Mucosa of descending colon (tissue), 3 donors: Measurements from ENCODE around the gene PHC2. TPM values are rescaled to one million over a fixed set of nuclear protein-coding genes. Genes with fewer than 3 reads are reported as not detected.

Experiments used
- ATAC-seq: fragments of 200-7000 bp; cut with Tn5 transposase; one replicate; pipeline ENCODE4 v1.9.1; 2020; ENCODE audit warnings: mild to moderate bottlenecking, moderate library complexity
- DNase-seq, 3 donors: peaks; one replicate each; pipeline ENCODE4 v3.0.0-alpha.2; 2020
- H3K36me3 ChIP-seq: fragments of 200-600 bp; one replicate; pipeline ENCODE4 v1.8.0; 2021; ENCODE audit warnings: low read depth, mild to moderate bottlenecking
- H3K4me1 ChIP-seq: fragments of 200-600 bp; one replicate; pipeline ENCODE4 v1.8.0; 2021; ENCODE audit warnings: low read depth, mild to moderate bottlenecking
- H3K4me3 ChIP-seq: fragments of 200-600 bp; one replicate; pipeline ENCODE4 v1.8.0; 2021; ENCODE audit warnings: mild to moderate bottlenecking
- H3K9me3 ChIP-seq: fragments of 200-600 bp; one replicate; pipeline ENCODE4 v1.8.0; 2021; ENCODE audit warnings: mild to moderate bottlenecking
- CTCF ChIP-seq: fragments of 200-600 bp; IDR thresholded peaks from one replicate; pipeline ENCODE4 v1.8.0; 2022; ENCODE audit warnings: antibody characterized with exemption, mild to moderate bottlenecking
- intact Hi-C, 2 donors: fragments of 100-400 bp; cut with DNase I in 1 of 2; cut with micrococcal nuclease in 1 of 2; formaldehyde crosslinking; loops; one replicate each; pipeline versions ENCODE4 v1.11.0 to v1.11.1; 2022; cut with DNase I, micrococcal nuclease
- total RNA-seq, 3 donors: library from RNA; stranded (reverse); fragmentation: NEBNext Ultra II Directional in 2 of 3; extraction: Animal tissue kit (Norgen Biotek cat#: 25700) in 2 of 3; gene quantifications; one replicate each; pipeline versions ENCODE4 v1.2.1 to v1.2.4, GENCODE V29; 2021 to 2023
- donor health status: DM: no; HTN: no; CAD: no; lungs with moderate emphysema.
- donor health status: DM: no; HTN: no; CAD: no.
- donor health status: DM: no; HTN: yes; CAD: no.

The PHC2 gene
- total RNA-seq, 3 donors from 2014 or later: 49.5 to 99.0 (median 60.5) TPM

- ATAC-seq (no peak), DNase-seq (no peak)
- H3K4me1 ChIP-seq: no peaks in the 10 kb centered on the region
- no peak overlapping the region for H3K4me3 ChIP-seq
- intact Hi-C loops: loop anchor here in 1 of 2 donors (5.0 kb wide), 1 partner anchor 174 kb away; no protein-coding TSS in a partner anchor
- no peaks in the 10 kb centered on the region for H3K9me3 ChIP-seq
- no peak for TF ChIP-seq CTCF
- no peaks in the 10 kb centered on the region for H3K36me3 ChIP-seq
Measured at GRCh38 chr1:33471416-33471815, 40.5 kb upstream of the PHC2 start.

- H3K4me3 ChIP-seq: no peak overlapping the region
- H3K9me3 ChIP-seq: no peaks in the 10 kb centered on the region
- no peaks in the 10 kb centered on the region for H3K36me3 ChIP-seq
- intact Hi-C loops: loop anchor here in 1 of 2 donors (5.0 kb wide), 1 partner anchor 173 kb away; no protein-coding TSS in a partner anchor
- peak in 2 of 3 donors; percentile 76 to 84 for DNase-seq
- peak; percentile 68 for ATAC-seq
- TF ChIP-seq CTCF: peak; percentile 45
- no peaks in the 10 kb centered on the region for H3K4me1 ChIP-seq
Measured at GRCh38 chr1:33470495-33471012, 39.7 kb upstream of the PHC2 start.

GRCh38 chr1:33469691-33470090, 38.8 kb upstream of the PHC2 start:
- ATAC-seq (no peak), DNase-seq (no peak)
- no peaks in the 10 kb centered on the region for H3K9me3 ChIP-seq
- no peak for TF ChIP-seq CTCF
- no peaks in the 10 kb centered on the region for H3K36me3 ChIP-seq
- H3K4me3 ChIP-seq: no peak overlapping the region
- intact Hi-C loops: loop anchor here in 1 of 2 donors (5.0 to 10.0 kb wide), 2 partner anchors 95 to 172 kb away; no protein-coding TSS in a partner anchor
- no peaks in the 10 kb centered on the region for H3K4me1 ChIP-seq

GRCh38 chr1:33468967-33469366, 38.1 kb upstream of the PHC2 start:
- H3K9me3 ChIP-seq: no peaks in the 10 kb centered on the region
- H3K4me3 ChIP-seq: no peak overlapping the region
- ATAC-seq (no peak), DNase-seq (no peak)
- TF ChIP-seq CTCF: no peak
- H3K36me3 ChIP-seq: no peaks in the 10 kb centered on the region
- no peaks in the 10 kb centered on the region for H3K4me1 ChIP-seq
- intact Hi-C loops: loop anchor here in 1 of 2 donors (10.0 kb wide), 1 partner anchor 94 kb away; no protein-coding TSS in a partner anchor

GRCh38 chr1:33468531-33468930, 37.6 kb upstream of the PHC2 start:
- DNase-seq (no peak), ATAC-seq (no peak)
- no peaks in the 10 kb centered on the region for H3K36me3 ChIP-seq
- H3K4me3 ChIP-seq: no peak overlapping the region
- TF ChIP-seq CTCF: no peak
- no peaks in the 10 kb centered on the region for H3K9me3 ChIP-seq
- H3K4me1 ChIP-seq: no peaks in the 10 kb centered on the region
- intact Hi-C loops: loop anchor here in 1 of 2 donors (10.0 kb wide), 1 partner anchor 94 kb away; no protein-coding TSS in a partner anchor
